GM12865 (cell line): ENCODE measurements around the gene ZAR1L.
A peak's percentile ranks its signal among the peaks of the same experiment; 100 is the strongest.

ENCODE experiments used
- DNase-seq: peaks from one replicate; pipeline ENCODE4 v3.0.0; 2010; ENCODE audit warnings: low read depth
- H3K4me3 ChIP-seq: 2 replicates; pipeline ENCODE4 v1.5.1; 2011; ENCODE audit warnings: mild to moderate bottlenecking, low read depth, low read length, control low read depth
- TF ChIP-seq, protein P1 (sequence below): IDR thresholded peaks from 2 replicates; pipeline ENCODE4 v1.5.1; 2011; ENCODE audit warnings: low read length, control low read depth, low read depth, inconsistent platforms; ENCODE audit not compliant: insufficient read depth; ENCODE audit errors: missing control alignments

The ZAR1L gene

DNA sequence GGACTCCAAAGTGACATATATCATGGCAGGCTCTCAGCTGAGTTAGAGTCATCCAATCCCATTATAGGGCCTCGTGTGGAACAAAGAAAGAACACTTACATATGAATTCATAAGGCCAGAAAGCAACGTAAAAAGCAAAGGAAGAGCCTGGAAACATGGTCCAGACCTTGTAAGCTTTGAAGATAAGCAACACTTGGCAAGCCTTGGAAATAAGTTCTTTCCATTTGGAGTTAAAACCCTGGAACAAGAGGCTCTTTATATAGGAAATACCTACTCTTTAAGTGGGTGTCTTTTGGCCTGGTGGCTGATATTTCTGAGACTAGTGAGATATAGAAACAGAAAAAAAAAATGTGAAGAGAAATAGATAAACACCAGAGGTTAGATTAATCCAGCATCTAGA, 49.4 kb downstream of the ZAR1L start:
- no peak for DNase-seq
- no peak overlapping the region for H3K4me3 ChIP-seq
- TF ChIP-seq, protein P1, sequence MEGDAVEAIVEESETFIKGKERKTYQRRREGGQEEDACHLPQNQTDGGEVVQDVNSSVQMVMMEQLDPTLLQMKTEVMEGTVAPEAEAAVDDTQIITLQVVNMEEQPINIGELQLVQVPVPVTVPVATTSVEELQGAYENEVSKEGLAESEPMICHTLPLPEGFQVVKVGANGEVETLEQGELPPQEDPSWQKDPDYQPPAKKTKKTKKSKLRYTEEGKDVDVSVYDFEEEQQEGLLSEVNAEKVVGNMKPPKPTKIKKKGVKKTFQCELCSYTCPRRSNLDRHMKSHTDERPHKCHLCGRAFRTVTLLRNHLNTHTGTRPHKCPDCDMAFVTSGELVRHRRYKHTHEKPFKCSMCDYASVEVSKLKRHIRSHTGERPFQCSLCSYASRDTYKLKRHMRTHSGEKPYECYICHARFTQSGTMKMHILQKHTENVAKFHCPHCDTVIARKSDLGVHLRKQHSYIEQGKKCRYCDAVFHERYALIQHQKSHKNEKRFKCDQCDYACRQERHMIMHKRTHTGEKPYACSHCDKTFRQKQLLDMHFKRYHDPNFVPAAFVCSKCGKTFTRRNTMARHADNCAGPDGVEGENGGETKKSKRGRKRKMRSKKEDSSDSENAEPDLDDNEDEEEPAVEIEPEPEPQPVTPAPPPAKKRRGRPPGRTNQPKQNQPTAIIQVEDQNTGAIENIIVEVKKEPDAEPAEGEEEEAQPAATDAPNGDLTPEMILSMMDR = no peak

DNA sequence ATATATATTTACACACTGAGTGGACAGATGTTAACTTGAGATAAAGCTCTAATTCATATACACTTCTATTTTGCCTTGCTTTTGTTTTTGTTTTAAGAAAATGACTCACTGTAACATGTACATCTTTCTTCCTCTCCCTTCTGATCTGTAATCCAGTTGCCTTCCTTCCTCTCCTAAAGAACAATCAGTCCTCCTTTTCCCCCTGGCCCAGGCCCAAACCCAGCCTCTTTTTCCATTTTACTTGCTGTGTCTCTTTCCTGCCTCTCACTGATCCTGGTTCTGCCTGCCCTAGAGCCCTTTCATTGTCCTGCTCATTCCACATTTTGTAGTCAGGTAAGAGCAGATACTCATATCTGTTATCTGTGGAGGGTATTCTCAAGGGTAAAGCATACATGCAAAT, 50.8 kb downstream of the ZAR1L start:
- no peak for DNase-seq
- H3K4me3 ChIP-seq = no peak overlapping the region
- TF ChIP-seq, protein P1 = no peak

DNA sequence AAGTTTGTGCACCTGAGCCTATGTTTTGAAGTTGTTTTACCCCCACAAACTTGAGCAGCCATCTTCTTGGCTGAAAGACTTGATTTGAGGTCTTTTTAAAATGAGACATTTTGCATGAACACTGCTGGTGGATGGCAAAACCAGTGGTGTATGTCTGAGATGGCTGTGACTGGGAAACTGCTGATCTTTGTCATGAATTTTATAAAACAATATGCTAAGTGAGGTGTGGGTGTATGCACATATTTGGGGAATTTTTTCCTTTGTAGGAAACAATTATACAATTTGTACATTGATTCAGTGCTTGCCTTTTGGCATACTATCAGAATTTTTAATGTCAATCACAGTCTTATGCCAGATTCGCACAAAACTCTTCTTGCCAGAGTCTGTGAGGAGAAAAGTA, 52.5 kb downstream of the ZAR1L start:
- no peak overlapping the region for H3K4me3 ChIP-seq
- DNase-seq = no peak
- TF ChIP-seq, protein P1 = no peak

DNA sequence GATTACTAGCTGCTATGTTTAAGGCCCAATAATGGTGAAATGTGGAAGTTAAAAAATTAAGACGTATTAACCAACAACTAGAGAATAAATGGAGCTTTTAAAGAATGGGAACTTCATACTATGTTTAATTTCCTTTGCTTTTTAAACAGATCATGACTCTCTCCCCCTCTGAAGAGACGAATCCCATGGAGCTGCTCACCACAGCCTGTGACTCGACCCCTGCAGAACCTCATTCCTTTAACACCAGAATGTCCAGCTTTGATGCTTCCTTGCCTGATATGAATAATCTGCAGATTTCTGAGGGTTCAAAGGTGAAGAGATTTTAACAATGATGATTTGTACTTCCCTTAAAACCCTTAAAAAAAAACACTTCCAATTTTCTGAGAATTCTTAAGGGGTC, 53.0 kb downstream of the ZAR1L start:
- no peak for DNase-seq
- H3K4me3 ChIP-seq = no peak overlapping the region

DNA sequence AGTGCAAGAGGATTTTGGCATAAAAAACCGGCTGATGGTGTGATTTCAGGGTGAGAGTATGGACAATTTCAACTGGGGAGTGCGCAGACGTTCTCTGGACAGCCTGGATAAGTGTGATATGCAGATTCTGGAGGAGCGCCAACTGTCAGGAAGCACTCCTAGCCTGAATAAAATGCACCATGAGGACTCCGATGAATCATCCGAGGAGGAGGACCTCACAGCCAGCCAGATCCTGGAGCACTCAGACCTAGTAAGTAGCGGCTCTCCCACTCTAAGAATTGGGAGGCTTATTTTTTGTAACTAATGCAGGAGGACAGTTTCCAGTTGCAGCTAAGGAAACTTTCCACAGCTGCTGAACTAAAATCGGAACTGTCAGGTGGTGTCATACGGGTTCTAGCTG, 53.6 kb downstream of the ZAR1L start:
- DNase-seq = no peak
- H3K4me3 ChIP-seq = no peak overlapping the region
- TF ChIP-seq, protein P1 = no peak

More for the DNA sequence above, 53.0 kb downstream of the ZAR1L start:
- TF ChIP-seq, protein P1 = no peak

DNA sequence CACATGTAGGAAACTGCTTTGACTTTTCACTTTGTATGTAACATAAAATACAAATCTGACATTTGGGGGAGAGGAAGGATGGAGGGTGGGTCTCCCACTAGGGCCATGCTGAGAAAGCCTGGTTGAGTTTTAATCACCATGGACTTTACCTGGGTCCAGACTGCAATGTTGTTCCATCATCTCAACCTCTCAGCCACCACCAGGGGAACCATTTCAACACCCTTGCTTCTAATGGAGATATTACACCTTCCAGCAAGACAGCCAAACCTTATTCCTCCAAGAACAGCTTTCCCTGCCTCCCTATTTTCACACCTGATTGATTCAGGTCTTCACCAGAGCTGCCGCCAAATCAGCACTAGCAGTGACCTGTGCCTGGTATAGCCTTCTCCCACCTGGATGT, 56.0 kb downstream of the ZAR1L start:
- no peak for DNase-seq
- no peak overlapping the region for H3K4me3 ChIP-seq
- TF ChIP-seq, protein P1 = peak; percentile 11

DNA sequence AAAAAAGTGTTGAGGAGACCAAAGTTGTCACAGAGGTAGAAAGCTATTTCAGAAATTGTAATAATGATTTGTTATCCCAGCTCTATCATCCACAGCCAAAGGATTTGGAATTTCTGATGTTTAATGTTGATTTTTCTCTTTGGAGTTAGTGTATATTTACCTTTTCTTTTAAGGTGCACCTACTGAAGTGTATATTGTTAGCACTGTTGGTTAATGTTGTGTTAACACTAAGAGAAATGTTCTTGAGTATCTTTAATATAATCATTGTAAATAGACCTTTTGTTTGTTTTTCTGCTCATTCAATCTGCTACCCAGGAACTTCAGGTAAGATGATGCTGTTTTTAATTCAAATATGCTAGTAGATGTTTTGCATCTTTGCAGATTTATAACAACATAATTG, 57.5 kb downstream of the ZAR1L start:
- TF ChIP-seq, protein P1 = no peak
- no peak for DNase-seq
- no peak overlapping the region for H3K4me3 ChIP-seq
